ENCODE data around the gene WDR90. TPM values are rescaled to one million over a fixed set of nuclear protein-coding genes. Genes with fewer than 3 reads are reported as not detected.

Gene WDR90
- total and polyA plus RNA-seq, 10 of the 15 experiments (the other 5 are each of a cell fraction or from before 2014, with no cell fraction given), result 2.0 to 65.0 (median 16.7) TPM

- SMC1A ChIA-PET (ENCODE audit: uncharacterized antibody, unreplicated experiment), result interaction anchor here (1.6 kb wide), 1 partner anchor 13 kb away, joined by 5 read pairs; no protein-coding TSS in a partner anchor
- Histone ChIP-seq H3K4me1 (ENCODE audit: control insufficient read depth, insufficient read depth, low read length) (peaks cover 13% of the 10 kb centered on the region), H3K79me2 (ENCODE audit: control insufficient read depth, insufficient read depth, low read length) (peaks cover 16% of the 10 kb centered on the region), H3K9ac (ENCODE audit: control insufficient read depth, insufficient read depth, low read length) (peak overlapping the region; percentile 85), H2AFZ (ENCODE audit: control insufficient read depth, low read depth, low read length) (peak overlapping the region; percentile 85), H3K9me3 (replicated peaks; ENCODE audit: control insufficient read depth, insufficient read depth, low read length) (no peaks in the 10 kb centered on the region), H3K27ac (ENCODE audit: control insufficient read depth, insufficient read depth) (peak overlapping the region; percentile 82), H3K4me3 (peak overlapping the region; percentile 88), H3K27me3 (replicated peaks in 1 of 2; ENCODE audit: control insufficient read depth in 2 of 2, insufficient read depth in 2 of 2, low read length in 1 of 2) (no peaks in the 10 kb centered on the region), H4K20me1 (ENCODE audit: control insufficient read depth, insufficient read depth) (no peaks in the 10 kb centered on the region), H3K4me2 (ENCODE audit: control insufficient read depth, insufficient read depth) (peak overlapping the region; percentile 91), H3K36me3 (ENCODE audit: control insufficient read depth in 2 of 2, insufficient read depth in 2 of 2, low read length in 1 of 2) (peaks cover 0 to 4% of the 10 kb centered on the region in 2 experiments; a peak in 3 of 4 replicates)
- WGBS (ENCODE audit: insufficient coverage, insufficient replicate concordance, low lambda C conversion rate, missing lambda C conversion rate), result under 1% methylated on average over 55 of the region's 55 CpGs
- ATAC-seq, result peak; percentile 4
- RAD21 ChIA-PET (ENCODE audit: unreplicated experiment), result interaction anchor here (0.6 to 2.0 kb wide), 3 partner anchors 13 to 108 kb away, joined by 3 to 13 read pairs (median 4); partner anchors contain the start of genes CAPN15, RHBDL1 and WDR90
- BruUV-seq (replicated peaks), result no TSS peak
- TF ChIP-seq ZNF217 (IDR thresholded peaks at IDR 0.05) (peak; percentile 44; the same call in 1 of the 2 replicates), RELB (IDR thresholded peaks at IDR 0.05; ENCODE audit: low read depth) (no peak), GATAD2B (conservative IDR thresholded peaks at IDR 0.05; ENCODE audit: low read depth) (peak; percentile 95; the same call in 1 of the 2 replicates), EGR1 (IDR thresholded peaks at IDR 0.05; ENCODE audit: borderline replicate concordance in 1 of 2, low read depth in 2 of 2, low read length in 2 of 2) (peak in 1 of 2 experiments; percentile 13; a peak in 1 of 3 replicates)
- intact Hi-C loops (cut with micrococcal nuclease; ENCODE audit: unreplicated experiment), result loop anchor here (1.0 to 5.0 kb wide), 3 partner anchors 46 to 108 kb away; partner anchors contain the start of genes CAPN15, JMJD8 and STUB1
- in situ Hi-C loops (cut with MboI), result no loop called here
- no peak for DNase-seq (ENCODE audit: low read depth, low spot score)
- CTCF ChIA-PET, result interaction anchor here (1.1 to 1.5 kb wide), 5 partner anchors 11 to 59 kb away, joined by 4 to 11 read pairs (median 4); partner anchors contain the start of genes RHOT2 and WDR90
- POLR2A ChIA-PET, result interaction anchor here (0.6 to 1.9 kb wide), 7 partner anchors 12 to 1137 kb away, joined by 3 to 5 read pairs (median 4); partner anchors contain the start of genes RHOT2 and WDR90
- FAIRE-seq, result no peak
Measured at GRCh38 chr16:635573-636205, 13.5 kb upstream of the WDR90 start.
